Measurements from ENCODE around the gene CTNND2. TPM values are rescaled to one million over a fixed set of nuclear protein-coding genes. Genes with fewer than 3 reads are reported as not detected.

CTNND2 gene
- total RNA-seq, 1 donor from 2014 or later, result 0.29 TPM

GRCh38 chr5:11449217-11449616 is 455.0 kb downstream of the CTNND2 start:
- no peak overlapping the region for H3K4me3 ChIP-seq (ENCODE audit: low read depth, low read length)
- no peak for DNase-seq (ENCODE audit: low read depth)
- no peaks in the 10 kb centered on the region for H3K36me3 ChIP-seq (ENCODE audit: control insufficient read depth, insufficient read depth, low read length)
- no peaks in the 10 kb centered on the region for H3K27me3 ChIP-seq (ENCODE audit: control insufficient read depth, insufficient read depth, low read length)
- no peak for TF ChIP-seq CTCF (IDR thresholded peaks at IDR 0.05; ENCODE audit: insufficient read depth, low read length, poor library complexity, severe bottlenecking)

- no peak for DNase-seq (ENCODE audit: low read depth)
- H3K4me3 ChIP-seq (ENCODE audit: low read depth, low read length), result no peak overlapping the region
- no peaks in the 10 kb centered on the region for H3K27me3 ChIP-seq (ENCODE audit: control insufficient read depth, insufficient read depth, low read length)
- no peak for TF ChIP-seq CTCF (IDR thresholded peaks at IDR 0.05; ENCODE audit: insufficient read depth, low read length, poor library complexity, severe bottlenecking)
- no peaks in the 10 kb centered on the region for H3K36me3 ChIP-seq (ENCODE audit: control insufficient read depth, insufficient read depth, low read length)
Measured at GRCh38 chr5:11443831-11444230, 460.4 kb downstream of the CTNND2 start.

DNA sequence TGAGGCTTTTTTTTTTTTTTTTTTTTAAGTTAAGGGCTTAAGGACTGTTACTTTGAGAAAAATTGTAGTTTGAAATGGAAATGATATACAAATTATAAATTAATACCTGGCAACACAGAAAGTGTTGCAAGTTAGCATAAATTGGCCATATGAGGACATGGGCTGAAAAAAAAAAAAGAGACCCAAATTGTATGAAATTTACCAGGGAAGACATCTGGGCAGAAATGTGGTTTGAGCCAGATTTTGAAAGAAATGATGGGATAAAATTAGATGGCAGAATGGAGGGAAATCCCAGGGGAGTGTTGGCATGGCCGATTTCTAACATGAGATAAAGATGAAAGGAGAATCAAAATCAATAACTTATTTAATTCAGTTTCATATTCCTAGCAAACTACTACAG is 472.1 kb downstream of the CTNND2 start:
- no peaks in the 10 kb centered on the region for H3K36me3 ChIP-seq (ENCODE audit: control insufficient read depth, insufficient read depth, low read length)
- no peak for DNase-seq (ENCODE audit: low read depth)
- no peak for TF ChIP-seq CTCF (IDR thresholded peaks at IDR 0.05; ENCODE audit: insufficient read depth, low read length, poor library complexity, severe bottlenecking)
- no peaks in the 10 kb centered on the region for H3K27me3 ChIP-seq (ENCODE audit: control insufficient read depth, insufficient read depth, low read length)
- no peak overlapping the region for H3K4me3 ChIP-seq (ENCODE audit: low read depth, low read length)

GRCh38 chr5:11429254-11429653 is 475.0 kb downstream of the CTNND2 start:
- no peak for DNase-seq (ENCODE audit: low read depth)
- Histone ChIP-seq H3K27me3 (ENCODE audit: control insufficient read depth, insufficient read depth, low read length) (no peaks in the 10 kb centered on the region), H3K36me3 (ENCODE audit: control insufficient read depth, insufficient read depth, low read length) (no peaks in the 10 kb centered on the region), H3K4me3 (ENCODE audit: low read depth, low read length) (no peak overlapping the region)
- no peak for TF ChIP-seq CTCF (IDR thresholded peaks at IDR 0.05; ENCODE audit: insufficient read depth, low read length, poor library complexity, severe bottlenecking)

GRCh38 chr5:11427569-11427968 is 476.7 kb downstream of the CTNND2 start:
- no peaks in the 10 kb centered on the region for H3K27me3 ChIP-seq (ENCODE audit: control insufficient read depth, insufficient read depth, low read length)
- DNase-seq (ENCODE audit: low read depth), result no peak
- H3K4me3 ChIP-seq (ENCODE audit: low read depth, low read length), result no peak overlapping the region
- H3K36me3 ChIP-seq (ENCODE audit: control insufficient read depth, insufficient read depth, low read length), result no peaks in the 10 kb centered on the region
- no peak for TF ChIP-seq CTCF (IDR thresholded peaks at IDR 0.05; ENCODE audit: insufficient read depth, low read length, poor library complexity, severe bottlenecking)

GRCh38 chr5:11426442-11426841 is 477.8 kb downstream of the CTNND2 start:
- H3K27me3 ChIP-seq (ENCODE audit: control insufficient read depth, insufficient read depth, low read length), result no peaks in the 10 kb centered on the region
- no peak for TF ChIP-seq CTCF (IDR thresholded peaks at IDR 0.05; ENCODE audit: insufficient read depth, low read length, poor library complexity, severe bottlenecking)
- DNase-seq (ENCODE audit: low read depth), result no peak
- H3K36me3 ChIP-seq (ENCODE audit: control insufficient read depth, insufficient read depth, low read length), result no peaks in the 10 kb centered on the region
- H3K4me3 ChIP-seq (ENCODE audit: low read depth, low read length), result no peak overlapping the region
